Peyer's patch (tissue), 4 donors: ENCODE data around the gene MAP3K13. TPM values are rescaled to one million over a fixed set of nuclear protein-coding genes. Genes with fewer than 3 reads are reported as not detected.
"Not testable (repeated sequence)": the region's sequence is repeated elsewhere in the genome, so short reads cannot be mapped to it uniquely, and the experiment has no call there.

Experiments
- DNase-seq, 3 donors: peaks; one replicate each; pipeline ENCODE4 v3.0.0-alpha.2; 2017 to 2019
- H3K27ac ChIP-seq, 4 donors: fragments of 200-600 bp; sonication (generic); one replicate each; pipeline ENCODE4 v1.5.1; 2016 to 2019
- H3K27me3 ChIP-seq, 2 donors: fragments of 200-600 bp; sonication (generic); one replicate each; pipeline ENCODE4 v1.5.1; 2019
- H3K36me3 ChIP-seq, 3 donors: fragments of 200-600 bp; sonication (generic); one replicate each; pipeline ENCODE4 v1.5.1; 2016 to 2019
- H3K4me1 ChIP-seq, 4 donors: fragments of 200-600 bp; sonication (generic); one replicate each; pipeline ENCODE4 v1.5.1; 2016 to 2019
- H3K4me3 ChIP-seq, 4 donors: fragments of 200-600 bp; sonication (generic); 1 replicate in 3 of 4; 2 replicates in 1 of 4; pipeline ENCODE4 v1.5.1; 2016 to 2019; ENCODE audit warnings: mild to moderate bottlenecking in 1 of 4
- H3K9me3 ChIP-seq, 4 donors: fragments of 200-600 bp; sonication (generic); one replicate each; pipeline ENCODE4 v1.5.1; 2016 to 2019; ENCODE audit warnings: mild to moderate bottlenecking in 1 of 4
- CTCF ChIP-seq, 6 experiments: fragments of 450-650 bp in 4 of 6; fragments of 200-600 bp in 2 of 6; sonication (generic) in 1 of 6; IDR thresholded peaks; one replicate each; pipeline ENCODE4 v1.5.1; 2017 to 2019; ENCODE audit warnings: antibody characterized with exemption in 6 of 6, mild to moderate bottlenecking in 3 of 6, moderate library complexity in 1 of 6
- POLR2A ChIP-seq, 2 donors: fragments of 450-650 bp; IDR thresholded peaks; one replicate each; pipeline ENCODE4 v1.5.1; 2017; ENCODE audit warnings: antibody characterized with exemption in 2 of 2, mild to moderate bottlenecking in 2 of 2, moderate library complexity in 2 of 2
- total RNA-seq, 4 donors: library from RNA; depleted of rRNA; stranded (reverse); fragments of >200 nt; gene quantifications; one replicate each; pipeline ENCODE4 v1.1.0, GENCODE V29; 2016

Gene MAP3K13
- total RNA-seq, 4 donors from 2014 or later: 40.4 to 60.2 (median 52.1) TPM

GRCh38 chr3:185366913-185367312 lies 4.0 kb downstream of the MAP3K13 start:
- H3K36me3 ChIP-seq: no peaks in the 10 kb centered on the region
- H3K4me3 ChIP-seq: no peak overlapping the region
- H3K27me3 ChIP-seq: no peaks in the 10 kb centered on the region
- DNase-seq: no peak
- TF ChIP-seq POLR2A (IDR thresholded peaks at IDR 0.05): no peak
- TF ChIP-seq CTCF (IDR thresholded peaks at IDR 0.05): no peak
- H3K9me3 ChIP-seq: no peaks in the 10 kb centered on the region
- H3K4me1 ChIP-seq: peaks cover 0 to 9% (median 0%) of the 10 kb centered on the region in 4 donors
- H3K27ac ChIP-seq: no peak overlapping the region

- not testable (repeated sequence) for H3K4me3 ChIP-seq, H3K27me3 ChIP-seq, H3K4me1 ChIP-seq, DNase-seq, H3K27ac ChIP-seq, H3K9me3 ChIP-seq, H3K36me3 ChIP-seq
Observed at GRCh38 chr3:185370349-185370748, 7.4 kb downstream of the MAP3K13 start.

DNA sequence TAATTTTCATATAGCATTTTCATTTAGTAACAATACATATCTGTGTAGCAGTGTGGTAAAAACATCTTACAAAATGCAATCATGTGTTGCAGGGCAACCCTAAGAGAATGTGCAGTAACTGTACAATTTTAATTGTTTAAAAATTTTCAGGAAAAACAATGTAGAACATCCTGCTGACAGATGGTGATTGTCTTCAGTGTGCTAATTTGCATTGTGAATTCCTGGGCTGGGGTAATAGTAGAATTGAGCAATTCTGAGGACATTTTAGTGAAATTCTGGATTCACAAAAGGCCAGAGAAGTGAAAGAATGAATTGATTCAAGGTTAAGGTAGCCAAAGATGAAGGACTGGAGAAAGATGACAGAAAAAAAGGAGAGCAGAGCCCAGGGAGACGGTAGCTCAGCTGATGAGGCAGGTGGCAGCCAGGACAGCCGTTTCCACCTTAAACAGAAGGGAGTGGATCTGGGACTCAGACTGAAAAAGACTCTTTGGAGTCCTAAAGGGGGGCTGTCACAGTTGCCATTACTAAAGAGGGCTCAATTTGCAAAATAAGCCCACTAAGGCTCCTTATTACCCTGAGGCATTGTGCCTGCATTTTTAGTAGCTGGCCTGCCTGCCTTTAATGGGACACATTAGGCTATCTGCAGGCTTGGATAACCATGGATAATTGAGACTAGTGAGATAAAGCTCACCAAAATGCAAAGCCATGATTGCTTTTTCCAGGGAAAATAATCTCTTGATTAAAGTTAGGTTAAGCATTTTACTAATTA lies 8.6 kb downstream of the MAP3K13 start:
- no peaks in the 10 kb centered on the region for H3K4me1 ChIP-seq

GRCh38 chr3:185381320-185382058 lies 18.6 kb downstream of the MAP3K13 start:
- TF ChIP-seq POLR2A (IDR thresholded peaks at IDR 0.05) (no peak), CTCF (IDR thresholded peaks at IDR 0.05) (no peak)
- no peak for DNase-seq
- no peaks in the 10 kb centered on the region for H3K9me3 ChIP-seq
- H3K27ac ChIP-seq: no peak overlapping the region
- H3K36me3 ChIP-seq: no peaks in the 10 kb centered on the region
- no peaks in the 10 kb centered on the region for H3K27me3 ChIP-seq
- H3K4me1 ChIP-seq: no peaks in the 10 kb centered on the region
- no peak overlapping the region for H3K4me3 ChIP-seq

More for the DNA sequence above, 8.6 kb downstream of the MAP3K13 start:
- TF ChIP-seq CTCF (IDR thresholded peaks at IDR 0.05) (no peak), POLR2A (IDR thresholded peaks at IDR 0.05) (no peak)
- H3K9me3 ChIP-seq: no peaks in the 10 kb centered on the region
- no peak for DNase-seq
- no peaks in the 10 kb centered on the region for H3K36me3 ChIP-seq
- no peak overlapping the region for H3K4me3 ChIP-seq
- H3K27me3 ChIP-seq: no peaks in the 10 kb centered on the region
- no peak overlapping the region for H3K27ac ChIP-seq

DNA sequence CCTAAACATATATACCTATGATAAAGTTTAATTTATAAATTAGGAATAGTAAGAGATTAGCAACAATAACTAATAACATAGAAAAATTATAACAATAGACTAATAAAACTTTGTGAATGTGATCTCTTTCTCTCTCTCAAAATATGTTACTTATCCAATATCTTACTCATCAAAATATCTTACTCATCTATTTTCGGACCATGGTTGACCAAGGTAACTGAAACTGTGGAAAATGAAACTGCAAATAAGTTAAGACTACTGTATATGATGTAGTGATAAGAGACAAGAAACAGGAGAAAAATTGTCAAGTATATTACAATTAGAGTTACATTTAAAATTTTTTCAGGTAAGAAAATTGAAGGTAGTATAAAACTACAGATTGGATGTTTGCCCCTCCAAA lies 19.2 kb downstream of the MAP3K13 start:
- Histone ChIP-seq H3K9me3 (no peaks in the 10 kb centered on the region), H3K4me1 (no peaks in the 10 kb centered on the region), H3K27me3 (no peaks in the 10 kb centered on the region), H3K27ac (no peak overlapping the region), H3K36me3 (no peaks in the 10 kb centered on the region), H3K4me3 (no peak overlapping the region)
- DNase-seq: no peak
- TF ChIP-seq CTCF (IDR thresholded peaks at IDR 0.05) (no peak), POLR2A (IDR thresholded peaks at IDR 0.05) (no peak)

DNA sequence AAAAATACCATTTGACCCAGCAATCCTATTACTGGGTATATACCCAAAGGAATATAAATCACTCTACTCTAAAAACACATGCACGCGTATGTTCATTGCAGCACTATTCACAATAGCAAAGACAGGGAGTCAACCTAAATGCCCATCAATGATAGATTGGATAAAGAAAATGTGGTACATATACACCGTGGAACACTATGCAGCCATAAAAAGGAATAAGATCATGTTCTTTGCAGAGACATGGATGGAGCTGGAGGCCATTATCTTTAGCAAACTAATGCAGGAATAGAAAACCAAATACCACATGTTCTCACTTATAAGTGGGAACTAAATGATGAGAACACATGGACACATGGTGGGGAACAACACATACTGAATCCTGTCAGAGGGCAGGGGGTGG lies 23.6 kb downstream of the MAP3K13 start:
- not testable (repeated sequence) for H3K27me3 ChIP-seq, H3K4me3 ChIP-seq, H3K4me1 ChIP-seq, H3K9me3 ChIP-seq, H3K36me3 ChIP-seq, DNase-seq, H3K27ac ChIP-seq
